GM21447 (cell line): ENCODE data around the gene GNAL.
"Not testable (repeated sequence)": the region's sequence is repeated elsewhere in the genome, so short reads cannot be mapped to it uniquely, and the experiment has no call there.

Experiments
- ATAC-seq: cut with Tn5 transposase; IDR thresholded peaks from one replicate; pipeline ENCODE4 v1.9.1; 2021; ENCODE audit not compliant: unreplicated experiment

The GNAL gene

DNA sequence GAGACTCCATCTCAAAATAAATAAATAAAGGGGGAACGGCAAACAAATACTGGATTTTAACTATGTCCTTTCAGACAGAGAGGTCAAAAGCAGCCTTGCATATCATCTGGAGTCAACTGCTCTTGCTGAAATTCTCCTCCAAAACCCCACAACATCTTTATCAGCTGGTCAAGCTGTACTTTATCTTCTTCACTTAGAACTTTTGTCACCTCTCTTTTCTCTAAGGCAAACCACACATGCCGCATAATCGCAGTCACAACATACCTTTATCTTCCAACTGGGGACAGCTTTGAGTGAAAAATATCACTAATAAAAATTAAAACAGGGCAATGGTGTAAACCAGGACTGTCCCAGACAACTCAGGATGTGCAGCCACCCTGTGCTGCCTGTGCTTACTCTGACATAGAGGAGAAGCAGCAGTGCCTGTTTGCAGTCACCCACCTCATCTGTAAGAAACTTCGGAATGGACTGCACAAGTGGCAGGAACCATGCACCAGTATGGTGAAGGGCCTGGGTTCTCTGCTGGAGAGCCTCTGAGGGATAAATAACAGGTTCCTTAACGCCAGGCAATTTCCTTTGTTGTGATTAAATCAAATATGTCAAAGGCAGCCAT, 212.9 kb downstream of the GNAL start:
- no peak for ATAC-seq

DNA sequence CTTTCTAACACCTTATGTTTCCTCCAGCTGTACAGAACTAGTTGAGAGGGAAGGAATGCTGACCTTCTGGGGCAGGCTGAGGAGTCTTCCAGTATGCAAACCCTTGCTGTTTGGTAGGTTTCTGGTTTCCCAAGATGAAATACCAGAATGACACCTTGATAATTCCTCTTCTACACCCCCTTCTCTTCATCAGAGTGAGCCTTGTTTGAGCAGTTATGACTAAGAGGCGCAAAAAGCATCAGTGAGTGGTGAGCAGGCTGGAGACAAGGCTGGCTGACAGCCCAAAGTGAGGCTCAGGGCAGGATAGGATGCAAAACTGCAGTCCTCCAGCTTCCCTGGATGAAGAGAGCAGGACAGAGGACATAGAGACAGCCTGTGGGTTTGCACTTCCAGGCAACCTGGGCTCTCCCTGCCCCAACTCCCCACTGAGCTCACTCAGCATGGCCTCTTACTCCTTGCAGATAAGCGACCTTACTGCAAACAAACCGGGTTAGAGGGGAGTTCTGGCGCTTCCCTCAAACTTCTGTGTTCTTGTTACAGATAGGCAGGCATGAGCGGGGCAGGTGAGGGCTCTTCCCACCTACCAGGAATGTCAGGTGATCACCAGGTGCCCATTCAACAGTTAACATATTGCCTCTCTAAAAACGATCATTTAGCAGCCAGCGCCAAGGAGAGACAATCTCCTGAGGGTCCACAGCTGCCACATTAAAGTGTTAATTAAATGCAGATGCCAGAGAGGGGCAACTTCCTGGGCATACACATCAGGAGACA, 213.6 kb downstream of the GNAL start:
- no peak for ATAC-seq

DNA sequence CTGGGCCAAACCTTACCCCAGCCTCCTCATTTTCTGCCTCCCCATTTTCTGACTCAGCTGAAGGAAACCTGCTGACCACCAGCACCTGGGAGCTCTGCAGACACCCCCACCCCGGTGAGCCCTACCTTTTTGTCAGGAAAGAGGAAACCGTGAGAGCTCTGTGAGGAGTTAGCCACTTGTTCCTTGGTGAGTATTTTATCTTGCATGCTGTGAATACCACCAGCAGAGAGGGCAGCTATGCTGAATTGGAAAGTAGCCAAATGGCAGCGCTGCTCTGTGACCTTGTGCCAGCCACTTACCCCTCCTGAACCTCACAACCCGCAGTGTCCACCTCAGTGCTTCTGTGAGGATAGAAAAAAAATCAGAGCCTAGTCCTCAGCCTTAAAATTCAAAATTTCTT, 216.5 kb downstream of the GNAL start:
- ATAC-seq: no peak

DNA sequence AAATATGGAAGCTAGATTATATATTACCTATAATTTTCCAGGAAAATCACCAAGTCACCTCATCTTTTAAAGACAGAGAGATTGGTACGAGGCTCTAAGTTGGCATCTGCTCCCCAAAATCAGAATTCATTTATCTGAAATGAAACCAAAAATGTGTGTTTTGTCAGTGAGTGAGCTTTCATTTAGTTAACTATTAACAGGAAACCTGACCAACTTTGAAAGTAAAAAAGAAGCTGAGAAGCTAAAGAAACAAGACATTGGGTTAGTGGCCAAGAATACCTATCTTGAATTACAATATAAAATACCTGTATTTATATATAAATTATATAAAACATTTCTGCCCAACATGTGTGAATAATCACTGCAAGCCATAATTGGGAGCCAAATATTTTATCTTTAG, 217.1 kb downstream of the GNAL start:
- ATAC-seq: no peak

DNA sequence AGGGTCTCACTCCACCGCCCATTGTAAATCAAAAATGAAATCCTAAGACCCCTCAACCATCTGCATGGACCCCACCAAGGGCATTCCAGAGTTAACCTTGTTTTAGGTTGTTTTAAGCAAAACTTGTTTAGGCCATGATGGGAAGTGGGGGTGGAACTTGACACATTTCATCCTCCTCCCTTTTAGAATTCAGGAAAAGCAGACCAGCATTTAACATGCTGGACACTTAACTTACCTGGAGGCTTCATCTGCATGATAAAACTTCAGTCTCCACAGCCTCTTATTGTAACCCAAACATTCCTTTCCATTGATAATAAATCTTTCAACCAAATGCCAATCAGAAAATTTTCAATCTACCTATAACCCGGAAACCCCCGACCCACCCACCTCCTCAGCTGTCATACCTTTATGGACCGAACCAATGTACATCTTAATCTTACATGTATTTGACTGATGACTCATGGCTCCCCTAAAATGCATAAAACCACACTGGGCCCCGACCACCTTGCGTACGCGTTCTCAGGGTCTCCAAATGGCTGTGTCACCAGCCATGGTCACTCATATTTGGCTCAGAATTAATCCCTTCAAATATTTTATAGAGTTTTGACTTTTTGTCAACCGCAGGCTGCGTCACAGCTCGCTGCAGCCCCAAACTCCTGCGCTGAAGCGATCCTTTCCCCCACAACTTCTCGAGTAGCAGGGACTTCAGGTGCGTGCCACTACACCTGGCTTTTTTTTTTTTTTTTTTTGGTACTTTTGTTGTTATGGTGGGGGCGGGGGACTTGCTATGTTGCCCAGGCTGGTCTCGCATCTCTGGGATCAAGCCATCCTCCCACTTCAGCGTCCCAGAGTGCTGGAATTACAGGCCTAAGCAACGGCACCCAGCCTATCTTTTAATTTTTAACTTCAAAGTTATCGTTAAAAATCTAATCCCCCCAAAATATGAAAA, 218.1 kb downstream of the GNAL start:
- ATAC-seq: no peak

DNA sequence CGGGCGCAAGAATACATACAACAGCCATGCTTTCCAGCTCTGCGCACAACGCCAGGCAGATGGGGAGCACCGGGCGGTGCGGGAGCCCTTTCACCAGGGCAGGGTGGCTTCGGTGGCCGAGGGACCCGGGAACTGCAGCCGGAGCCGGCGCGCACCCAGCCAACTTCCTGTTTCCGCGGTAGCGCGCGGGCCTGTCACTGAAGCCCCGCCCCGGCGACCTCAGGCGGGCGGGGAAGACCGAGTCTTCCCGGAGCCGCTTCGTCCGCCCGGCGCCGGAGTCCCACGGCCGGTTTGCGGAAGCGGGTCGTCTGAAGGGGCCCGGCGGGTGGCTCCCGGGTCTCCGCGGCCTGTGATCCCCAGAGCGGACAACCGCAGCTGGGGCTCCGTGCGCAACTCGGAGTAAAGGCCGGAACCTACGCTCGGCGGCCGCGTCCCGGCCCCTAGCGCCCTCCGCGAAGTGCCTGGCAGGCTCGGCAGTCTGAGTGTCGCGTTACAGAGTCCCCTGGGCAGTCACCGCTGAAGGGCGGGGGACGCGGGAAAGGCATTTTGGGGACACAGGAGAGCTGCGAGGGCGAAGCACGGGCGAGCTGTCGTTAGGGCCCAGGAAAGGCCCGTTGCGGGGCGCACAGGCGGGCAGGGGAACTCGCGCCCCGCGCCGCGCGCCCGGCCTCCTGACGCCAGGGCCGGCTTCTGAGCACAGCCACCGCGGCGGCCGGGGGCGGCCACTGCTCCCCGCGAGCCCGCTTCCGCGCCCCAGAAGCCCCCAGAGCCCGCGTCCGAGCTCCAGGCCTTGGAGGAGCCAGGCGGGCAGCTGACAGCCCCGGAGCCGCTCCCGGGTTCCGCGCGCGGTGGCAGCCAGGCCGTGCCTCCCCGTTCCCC, 219.4 kb downstream of the GNAL start, which contains the start of gene MPPE1:
Gene MPPE1 (minus strand): TSS at position 136 of the 879 bp plus-strand sequence. CDS start 11,053 bp downstream, outside the sequence.
- peak; percentile 76 for ATAC-seq

DNA sequence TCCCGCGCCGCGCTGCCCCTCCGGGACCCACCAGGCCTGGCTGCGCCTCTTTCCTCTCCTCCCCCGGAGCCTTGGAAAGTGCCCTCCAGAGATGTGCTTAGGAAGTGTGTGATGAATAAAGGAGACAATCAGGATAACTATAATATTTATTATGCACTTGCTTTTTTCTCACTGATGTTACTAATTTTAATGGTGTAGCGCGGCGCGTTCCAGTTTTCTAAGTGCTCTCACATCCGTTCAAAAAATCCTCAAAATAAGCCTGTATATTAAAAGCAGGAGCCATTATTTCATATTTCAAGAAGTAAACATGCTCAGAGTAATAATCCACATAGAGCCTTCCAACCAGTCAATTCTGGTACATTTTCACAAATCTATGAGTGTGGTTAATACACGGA, 220.0 kb downstream of the GNAL start:
- peak; percentile 31 for ATAC-seq

DNA sequence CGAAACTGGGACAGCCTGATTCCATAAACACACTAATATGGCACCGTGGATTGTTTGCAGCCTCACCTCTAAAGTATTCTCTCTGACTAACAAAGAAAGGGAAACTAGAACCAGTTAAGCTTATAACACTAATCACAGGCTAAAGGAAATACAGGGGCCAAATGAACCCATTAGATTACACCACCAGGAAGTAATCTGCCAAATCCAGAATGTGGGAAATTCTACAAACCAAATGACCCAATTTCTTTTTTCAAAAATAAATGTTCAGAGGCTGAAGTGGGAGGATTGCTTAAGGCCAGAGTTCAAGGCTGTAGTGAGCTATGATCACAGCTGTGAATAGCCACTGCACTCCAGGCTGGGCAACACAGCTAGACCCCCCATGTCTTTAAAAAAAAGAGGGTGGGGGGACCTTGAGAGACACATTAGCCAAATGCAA, 220.5 kb downstream of the GNAL start:
- ATAC-seq: no peak

DNA sequence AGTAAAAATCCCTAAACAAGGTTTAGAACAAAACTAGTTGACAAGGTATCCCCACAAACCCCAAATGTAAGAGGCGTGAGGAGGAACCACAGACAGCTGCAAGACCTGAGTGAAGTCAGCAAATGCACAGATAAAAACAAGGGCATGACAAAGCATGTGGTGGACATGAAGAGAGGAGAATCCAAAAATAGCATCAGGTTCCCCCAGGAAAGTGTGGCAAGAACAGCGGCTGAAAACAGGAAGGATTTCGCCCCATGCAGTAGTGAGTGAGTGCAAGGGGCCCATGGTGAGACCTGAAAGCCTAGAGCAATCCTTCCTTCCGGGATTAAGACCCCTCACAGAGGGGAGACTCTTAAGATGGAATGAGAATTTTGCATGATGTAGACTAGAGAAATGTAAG, 227.8 kb downstream of the GNAL start:
- not testable (repeated sequence) for ATAC-seq

DNA sequence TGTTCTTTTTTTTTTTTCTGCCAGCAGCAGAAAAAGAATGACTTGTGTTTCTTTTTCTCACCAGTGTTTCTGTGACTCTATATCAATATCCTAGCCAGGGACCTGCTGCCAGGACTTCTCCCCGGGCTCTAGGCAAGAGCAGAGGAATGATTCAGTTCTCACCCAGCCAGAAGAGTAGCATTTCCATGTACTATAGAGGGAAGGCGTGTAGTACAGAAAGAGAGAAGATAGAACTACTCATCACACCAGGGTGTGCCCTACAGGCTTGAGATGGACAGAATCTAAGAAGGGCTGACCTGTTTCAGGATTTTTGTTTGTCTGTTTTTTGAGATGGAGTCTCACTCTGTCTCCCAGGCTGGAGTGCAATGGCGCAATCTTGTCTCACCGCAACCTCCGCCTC, 230.5 kb downstream of the GNAL start:
- ATAC-seq: not testable (repeated sequence)

DNA sequence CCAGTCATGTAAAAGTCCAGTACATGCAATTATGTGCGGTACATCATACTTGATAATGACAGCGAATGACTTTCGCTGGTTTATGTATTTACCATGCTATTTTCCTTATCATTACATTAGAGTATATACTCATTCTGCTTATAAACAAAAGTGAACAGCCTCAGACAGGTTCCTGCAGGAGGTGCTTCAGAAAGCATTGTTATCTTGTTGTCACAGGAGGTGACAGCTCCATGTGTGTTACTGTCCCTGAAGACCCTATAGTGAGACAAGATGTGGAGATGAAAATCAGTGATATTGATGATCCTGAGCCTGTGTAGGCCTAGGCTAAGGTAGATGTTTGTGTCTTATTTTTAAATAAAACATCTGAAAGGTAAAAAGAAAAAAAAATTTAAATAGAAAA, 234.4 kb downstream of the GNAL start:
- no peak for ATAC-seq

DNA sequence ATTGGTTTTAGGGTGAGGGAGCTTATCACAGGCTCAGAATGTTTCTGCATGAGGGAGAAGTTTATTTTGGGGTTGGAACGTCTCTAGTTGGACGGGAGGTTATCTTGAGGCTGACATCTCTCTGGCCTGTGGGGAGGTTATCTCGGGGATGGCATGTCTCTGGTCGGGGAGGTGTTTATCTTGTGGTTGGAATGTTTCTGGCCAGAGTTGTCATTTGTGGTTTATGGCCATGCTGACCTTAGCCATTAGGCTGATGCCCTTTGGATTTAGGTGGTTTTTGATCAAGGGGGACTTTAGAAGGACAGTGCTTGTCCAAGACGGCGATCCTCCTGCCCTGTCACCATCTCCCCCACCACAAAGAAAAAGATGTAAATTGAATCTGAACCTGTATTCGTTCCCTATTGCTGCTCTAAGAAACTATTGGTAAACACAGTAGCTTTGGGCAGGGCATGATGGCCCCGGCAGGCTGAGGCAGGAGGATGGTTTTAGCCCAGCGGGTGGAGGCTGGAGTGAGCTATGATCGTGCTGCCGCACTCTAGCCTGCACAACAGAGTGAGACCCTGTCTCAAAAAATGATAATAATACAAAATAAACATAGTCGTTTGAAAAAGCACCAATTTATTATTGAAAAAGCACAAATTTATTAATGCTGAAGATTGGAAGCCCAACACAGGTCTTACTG, 236.9 kb downstream of the GNAL start:
- no peak for ATAC-seq

DNA sequence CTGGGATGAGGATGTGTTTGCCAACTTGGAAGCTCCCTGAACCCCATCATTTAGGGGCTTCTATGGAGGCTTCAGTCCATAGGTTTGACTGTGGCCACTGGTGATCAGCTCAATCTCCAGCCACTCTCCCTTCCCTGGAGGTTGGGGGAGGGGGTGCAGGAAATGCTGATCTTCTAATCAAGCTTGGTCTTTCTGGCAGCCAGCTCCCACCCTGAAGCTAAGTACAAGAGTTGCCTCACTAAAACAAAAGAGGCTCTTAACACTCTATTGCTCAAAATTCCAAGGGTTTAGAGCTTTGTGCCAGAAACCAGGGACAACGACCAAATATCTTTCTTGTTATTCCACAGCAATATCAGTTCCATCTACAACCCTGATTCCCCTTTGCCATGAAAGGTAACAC, 238.4 kb downstream of the GNAL start:
- ATAC-seq: no peak

DNA sequence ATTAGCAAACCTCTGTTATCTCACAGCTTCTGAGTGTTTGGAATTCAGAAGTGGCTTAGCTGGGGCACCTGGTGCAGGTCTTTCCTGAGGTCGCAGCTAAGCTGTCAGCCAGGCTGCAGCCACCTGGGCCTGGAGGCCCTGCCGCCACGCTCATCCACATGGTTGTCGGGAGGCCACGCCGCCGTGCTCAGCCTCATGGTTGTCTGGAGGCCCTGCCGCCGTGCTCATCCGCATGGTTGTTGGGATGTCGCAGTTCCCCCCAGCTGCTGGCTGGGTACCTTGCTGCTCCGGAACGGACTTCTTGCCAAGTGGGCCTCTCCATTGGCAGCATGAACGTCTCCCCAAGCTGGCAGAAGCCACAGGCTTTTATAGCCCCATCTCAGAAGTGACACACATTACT, 243.3 kb downstream of the GNAL start:
- no peak for ATAC-seq
